GM12878 (cell line): ENCODE data around the gene LBH. TPM values are rescaled to one million over a fixed set of nuclear protein-coding genes. Genes with fewer than 3 reads are reported as not detected.

Experiments used
- ATAC-seq: fragments of 200-7000 bp; cut with Tn5 transposase; 3 replicates; pipeline ENCODE4 v1.9.1; 2020; ENCODE audit warnings: mild to moderate bottlenecking, moderate library complexity
- BruUV-seq: library from RNA; stranded (reverse); fragments of 400-500 nt; replicated peaks from 2 replicates; lab custom pipeline; 2021; lab: Mats Ljungman, UMichigan
- CTCF ChIA-PET: fragments of 300-600 bp; sonication (Branson Sonifier 250); formaldehyde crosslinking; extraction: SDS; loops from one replicate; lab custom pipeline; 2021; ENCODE audit warnings: inconsistent platforms; lab: Yijun Ruan, JAX
- POLR2A ChIA-PET: fragments of 350-600 bp; formaldehyde crosslinking; extraction: SDS; loops from one replicate; lab custom pipeline; 2021; ENCODE audit warnings: inconsistent platforms; lab: Charles Lee
- RAD21 ChIA-PET: fragments of 300-600 bp; sonication (Branson Sonifier 250); formaldehyde crosslinking; loops from one replicate; lab custom pipeline; 2023; ENCODE audit warnings: antibody characterized with exemption; ENCODE audit not compliant: unreplicated experiment; lab: Charles Lee
- SMC1A ChIA-PET: fragments of 300-600 bp; sonication (Branson Sonifier 250); formaldehyde crosslinking; loops from one replicate; lab custom pipeline; 2023; ENCODE audit not compliant: unreplicated experiment, uncharacterized antibody; lab: Charles Lee
- DNase-seq: peaks from one replicate; pipeline ENCODE4 v3.0.0-alpha.2; 2011; ENCODE audit warnings: low read depth, low spot score
- FAIRE-seq: peaks from 3 replicates; lab custom pipeline; 2011; peaks lifted over from hg19 to GRCh38; lab: Jason Lieb, UNC
- H2AFZ ChIP-seq: 2 replicates; pipeline ENCODE4 v1.6.0; 2011; ENCODE audit warnings: low read depth, low read length, control low read depth; ENCODE audit not compliant: control insufficient read depth
- H3K27ac ChIP-seq: 2 replicates; pipeline ENCODE4 v1.5.1; 2011; ENCODE audit warnings: control low read depth; ENCODE audit not compliant: control insufficient read depth, insufficient read depth
- H3K27me3 ChIP-seq, 2 experiments: replicated peaks in 1 of 2; 2 replicates each; pipeline versions ENCODE4 v1.6.0 to v1.6.1; 2011; ENCODE audit warnings: low read length in 1 of 2; ENCODE audit not compliant: control insufficient read depth in 2 of 2, insufficient read depth in 2 of 2
- H3K36me3 ChIP-seq, 2 experiments: 2 replicates each; pipeline ENCODE4 v1.5.1; 2011; ENCODE audit warnings: low read length in 1 of 2; ENCODE audit not compliant: control insufficient read depth in 2 of 2, insufficient read depth in 2 of 2
- H3K4me1 ChIP-seq: 2 replicates; pipeline ENCODE4 v1.6.1; 2011; ENCODE audit warnings: mild to moderate bottlenecking, low read length, moderate library complexity, mixed read lengths; ENCODE audit not compliant: control insufficient read depth, insufficient read depth
- H3K4me2 ChIP-seq: 2 replicates; pipeline ENCODE4 v1.6.0; 2011; ENCODE audit warnings: control low read depth; ENCODE audit not compliant: control insufficient read depth, insufficient read depth
- H3K4me3 ChIP-seq: fragments of 200-600 bp; sonication (generic); 2 replicates; pipeline ENCODE4 v1.5.1; 2016
- H3K79me2 ChIP-seq: 2 replicates; pipeline ENCODE4 v1.6.0; 2011; ENCODE audit warnings: low read length; ENCODE audit not compliant: control insufficient read depth, insufficient read depth
- H3K9ac ChIP-seq: 2 replicates; pipeline ENCODE4 v1.8.0; 2011; ENCODE audit warnings: low read length, control low read depth, mixed read lengths; ENCODE audit not compliant: control insufficient read depth, insufficient read depth
- H3K9me3 ChIP-seq: replicated peaks from 3 replicates; pipeline ENCODE4 v1.5.1; 2011; ENCODE audit warnings: mild to moderate bottlenecking, low read length; ENCODE audit not compliant: control insufficient read depth, insufficient read depth
- H4K20me1 ChIP-seq: 2 replicates; pipeline ENCODE4 v1.6.0; 2011; ENCODE audit not compliant: control insufficient read depth, insufficient read depth
- FOXK2 ChIP-seq: fragments of 450-650 bp; IDR thresholded peaks from 2 replicates; pipeline ENCODE4 v1.6.1; 2017; ENCODE audit warnings: mild to moderate bottlenecking, moderate library complexity
- MEF2B ChIP-seq: fragments of 450-650 bp; IDR thresholded peaks from 2 replicates; pipeline ENCODE4 v1.6.1; 2018; ENCODE audit warnings: mild to moderate bottlenecking, moderate library complexity; ENCODE audit not compliant: partially characterized antibody, poor library complexity, severe bottlenecking
- MYC ChIP-seq: IDR thresholded peaks from 2 replicates; pipeline ENCODE4 v1.6.1; 2011; ENCODE audit warnings: mild to moderate bottlenecking, low read length, moderate library complexity, inconsistent platforms; ENCODE audit not compliant: insufficient read depth, insufficient replicate concordance, insufficient read length, severe bottlenecking
- PML ChIP-seq: IDR thresholded peaks from 2 replicates; pipeline ENCODE4 v1.6.1; 2012; ENCODE audit warnings: low read length, inconsistent platforms
- SUZ12 ChIP-seq: fragments of 200-600 bp; sonication (generic); IDR thresholded peaks from one replicate; pipeline ENCODE4 v1.6.1; 2018; ENCODE audit warnings: antibody characterized with exemption, mild to moderate bottlenecking; ENCODE audit not compliant: unreplicated experiment
- ZBED1 ChIP-seq: IDR thresholded peaks from 2 replicates; pipeline ENCODE4 v1.6.1; 2016; ENCODE audit warnings: borderline replicate concordance
- ZNF687 ChIP-seq: fragments of 450-650 bp; IDR thresholded peaks from 2 replicates; pipeline ENCODE4 v1.6.1; 2017; ENCODE audit warnings: mild to moderate bottlenecking, moderate library complexity
- WGBS: methylation state at CpG from one replicate; pipeline ENCODE4 v1.1.6; 2016; ENCODE audit warnings: low lambda C conversion rate; ENCODE audit not compliant: insufficient replicate concordance, insufficient coverage; ENCODE audit errors: missing lambda C conversion rate; 5-methylcytosine and 5-hydroxymethylcytosine counted together
- in situ Hi-C: fragments of 300-500 bp; cut with MboI; formaldehyde crosslinking; loops from 9 replicates; pipeline ENCODE4 v1.14.3; 2018; ENCODE audit warnings: mixed read lengths
- intact Hi-C: fragments of 100-400 bp; cut with micrococcal nuclease; formaldehyde crosslinking; loops from one replicate; pipeline ENCODE4 v1.14.2; 2022; ENCODE audit not compliant: unreplicated experiment
- polyA plus RNA-seq, 11 experiments: library from polyadenylated mRNA; depleted of rRNA in 4 of 11; unstranded in 6 of 11; stranded (reverse) in 5 of 11; fragments of >200 nt; fragmentation: Nextera tagmentation in 4 of 11; fragmentation: Illumina TruSeq in 1 of 11; extraction: Ambion mirVana in 4 of 11; extraction: Trizol in 1 of 11; gene quantifications; 1 replicate in 1 of 11; 2 replicates in 10 of 11; pipeline versions ENCODE4 v1.2.1 to v1.2.3, GENCODE V29; 2011 to 2016; ENCODE audit warnings: inconsistent platforms in 2 of 11, missing spikeins in 2 of 11, low read depth in 1 of 11
- total RNA-seq, 4 experiments: library from RNA; depleted of rRNA in 3 of 4; stranded (reverse); fragments of >200 nt in 3 of 4; fragmentation: Illumina TruSeq in 1 of 4; extraction: Trizol in 1 of 4; gene quantifications; 2 replicates each; pipeline versions ENCODE4 v1.2.1 to v1.2.3, GENCODE V29; 2013 to 2021

Gene LBH
- total and polyA plus RNA-seq, 10 of the 15 experiments (the other 5 are each of a cell fraction or from before 2014, with no cell fraction given): 9.3 to 133 (median 34.1) TPM

- no TSS peak for BruUV-seq
- no peak overlapping the region for H3K27ac ChIP-seq
- FAIRE-seq: no peak
- no peaks in the 10 kb centered on the region for H3K36me3 ChIP-seq
- ATAC-seq: no peak
- in situ Hi-C loops: no loop called here
- POLR2A ChIA-PET: interaction anchor here (1.0 kb wide), 1 partner anchor 52 kb away, joined by 3 read pairs; no protein-coding TSS in a partner anchor
- DNase-seq: no peak
- peaks cover 33% of the 10 kb centered on the region for H3K4me1 ChIP-seq
- no peaks in the 10 kb centered on the region for H4K20me1 ChIP-seq
- TF ChIP-seq FOXK2 (no peak), PML (no peak), SUZ12 (no peak), MYC (no peak), MEF2B (no peak), ZNF687 (no peak), ZBED1 (no peak)
- H3K4me3 ChIP-seq: no peak overlapping the region
- no peak overlapping the region for H3K4me2 ChIP-seq
- intact Hi-C loops: no loop called here
- H3K79me2 ChIP-seq: no peaks in the 10 kb centered on the region
- H3K9me3 ChIP-seq: no peaks in the 10 kb centered on the region
- RAD21 ChIA-PET: no interaction called here
- H2AFZ ChIP-seq: no peak overlapping the region
- H3K27me3 ChIP-seq: no peaks in the 10 kb centered on the region
- CTCF ChIA-PET: interaction anchor here (1.0 to 1.4 kb wide), 2 partner anchors 17 to 43 kb away, joined by 3 to 4 read pairs; no protein-coding TSS in a partner anchor
- no peak overlapping the region for H3K9ac ChIP-seq
- WGBS: 90% methylated on average over 14 of the region's 14 CpGs
- SMC1A ChIA-PET: interaction anchor here (0.8 to 1.8 kb wide), 5 partner anchors 16 to 138 kb away, joined by 3 to 4 read pairs (median 3); no protein-coding TSS in a partner anchor
These were observed 52.7 kb downstream of the LBH start for GRCh38 chr2:30283931-30284565.
